H1 (cell line): Measurements from ENCODE around the gene AAGAB. TPM values are rescaled to one million over a fixed set of nuclear protein-coding genes. Genes with fewer than 3 reads are reported as not detected.

Experiments
- CTCF ChIA-PET: fragments of 300-600 bp; sonication (Branson Sonifier 250); formaldehyde crosslinking; loops from one replicate; lab custom pipeline; 2021; ENCODE audit not compliant: partially characterized antibody; lab: Charles Lee
- POLR2A ChIA-PET: fragments of 300-600 bp; sonication (Branson Sonifier 250); formaldehyde crosslinking; loops from one replicate; lab custom pipeline; 2021; ENCODE audit warnings: inconsistent platforms; ENCODE audit not compliant: partially characterized antibody; lab: Charles Lee
- DNase-seq, 2 experiments: peaks; one replicate each; pipeline versions ENCODE4 v3.0.0 to v3.0.0-alpha.2; 2010 to 2022; ENCODE audit warnings: low spot score in 2 of 2, low read depth in 1 of 2, mixed read lengths in 1 of 2
- FAIRE-seq: peaks from 2 replicates; lab custom pipeline; 2011; peaks lifted over from hg19 to GRCh38; lab: Jason Lieb, UNC
- H2AFZ ChIP-seq: 2 replicates; pipeline ENCODE4 v1.8.1; 2012; ENCODE audit warnings: low read length, inconsistent platforms
- H2AK5ac ChIP-seq: 2 replicates; pipeline ENCODE4 v1.6.1; 2013; ENCODE audit warnings: low read depth, low read length
- H2BK120ac ChIP-seq: replicated peaks from 2 replicates; pipeline ENCODE3; 2013; ENCODE audit warnings: low read depth, low read length, inconsistent platforms
- H2BK12ac ChIP-seq: 2 replicates; pipeline ENCODE4 v1.6.1; 2013; ENCODE audit warnings: low read depth, low read length
- H2BK15ac ChIP-seq: 2 replicates; pipeline ENCODE4 v1.6.1; 2013; ENCODE audit warnings: low read length
- H2BK20ac ChIP-seq: 2 replicates; pipeline ENCODE4 v1.6.1; 2013; ENCODE audit warnings: low read length
- H2BK5ac ChIP-seq: 2 replicates; pipeline ENCODE4 v1.6.1; 2013; ENCODE audit warnings: low read depth, low read length
- H3K14ac ChIP-seq: 2 replicates; pipeline ENCODE4 v1.6.1; 2013; ENCODE audit warnings: inconsistent platforms; ENCODE audit not compliant: insufficient read length
- H3K18ac ChIP-seq: 2 replicates; pipeline ENCODE4 v1.6.1; 2013; ENCODE audit warnings: low read length; ENCODE audit errors: extremely low read depth
- H3K23ac ChIP-seq: 2 replicates; pipeline ENCODE4 v1.6.1; 2013; ENCODE audit warnings: inconsistent platforms; ENCODE audit not compliant: insufficient read length
- H3K23me2 ChIP-seq: 2 replicates; pipeline ENCODE4 v1.6.1; 2013; ENCODE audit warnings: low read depth, low read length
- H3K27ac ChIP-seq: 2 replicates; pipeline ENCODE4 v1.6.1; 2011; ENCODE audit warnings: low read depth, low read length, inconsistent platforms
- H3K27me3 ChIP-seq, 4 experiments: replicated peaks in 1 of 4; 1 replicate in 1 of 4; 2 replicates in 3 of 4; pipeline versions ENCODE4 v1.6.1 to v1.8.1; 2011 to 2013; ENCODE audit warnings: low read length in 3 of 4, mild to moderate bottlenecking in 3 of 4, inconsistent platforms in 2 of 4, mixed read lengths in 2 of 4, moderate library complexity in 1 of 4; ENCODE audit not compliant: control insufficient read depth in 3 of 4, insufficient read depth in 3 of 4; ENCODE audit errors: extremely low read depth in 1 of 4
- H3K36me3 ChIP-seq, 4 experiments: 2 replicates each; pipeline versions ENCODE4 v1.6.1 to v1.8.1; 2011 to 2013; ENCODE audit warnings: mild to moderate bottlenecking in 4 of 4, low read length in 3 of 4, moderate library complexity in 2 of 4, control low read depth in 1 of 4, inconsistent platforms in 1 of 4; ENCODE audit not compliant: insufficient read depth in 4 of 4, control insufficient read depth in 2 of 4
- H3K4ac ChIP-seq: replicated peaks from 2 replicates; pipeline ENCODE3; 2013; ENCODE audit warnings: low read length, low read depth, mixed read lengths, inconsistent platforms; ENCODE audit not compliant: insufficient read length
- H3K4me1 ChIP-seq, 4 experiments: replicated peaks in 1 of 4; 1 replicate in 1 of 4; 2 replicates in 3 of 4; pipeline versions ENCODE4 v1.6.1 to v1.8.1; 2011 to 2013; ENCODE audit warnings: low read length in 3 of 4, inconsistent platforms in 2 of 4, mixed read lengths in 1 of 4; ENCODE audit not compliant: insufficient read depth in 4 of 4, control insufficient read depth in 3 of 4
- H3K4me2 ChIP-seq, 2 experiments: 2 replicates each; pipeline versions ENCODE4 v1.6.1 to v1.8.1; 2011 to 2013; ENCODE audit warnings: low read depth in 2 of 2, low read length in 2 of 2, control low read depth in 1 of 2, inconsistent platforms in 1 of 2, mild to moderate bottlenecking in 1 of 2; ENCODE audit not compliant: insufficient read depth in 1 of 2
- H3K4me3 ChIP-seq, 4 experiments: fragments of 200-600, 300-600 bp in 1 of 4; sonication (generic), shearing (Covaris generic), sonication (Bioruptor Twin) in 1 of 4; 2 replicates each; pipeline versions ENCODE4 v1.5.1 to v1.8.1; 2011 to 2016; ENCODE audit warnings: low read length in 4 of 4, low read depth in 3 of 4, control low read depth in 2 of 4, inconsistent platforms in 2 of 4, mild to moderate bottlenecking in 2 of 4, mixed read lengths in 1 of 4, moderate library complexity in 1 of 4; ENCODE audit not compliant: insufficient read depth in 2 of 4; ENCODE audit errors: extremely low read depth in 1 of 4
- H3K56ac ChIP-seq: replicated peaks from 2 replicates; pipeline ENCODE3; 2013; ENCODE audit warnings: low read depth, mild to moderate bottlenecking, mixed read lengths, low read length, inconsistent platforms; ENCODE audit not compliant: insufficient read length
- H3K79me1 ChIP-seq: 2 replicates; pipeline ENCODE4 v1.6.1; 2013; ENCODE audit warnings: low read depth, low read length, control low read depth
- H3K79me2 ChIP-seq, 2 experiments: 2 replicates each; pipeline versions ENCODE4 v1.6.1 to v1.8.1; 2012 to 2013; ENCODE audit warnings: low read length in 2 of 2, mild to moderate bottlenecking in 2 of 2, inconsistent platforms in 1 of 2; ENCODE audit not compliant: insufficient read depth in 2 of 2, control insufficient read depth in 1 of 2
- H3K9ac ChIP-seq, 4 experiments: replicated peaks in 1 of 4; 1 replicate in 1 of 4; 2 replicates in 3 of 4; pipeline versions ENCODE4 v1.6.1 to v1.8.1; 2011 to 2013; ENCODE audit warnings: low read depth in 3 of 4, low read length in 3 of 4, control low read depth in 2 of 4, mild to moderate bottlenecking in 2 of 4, moderate library complexity in 2 of 4, inconsistent platforms in 1 of 4; ENCODE audit errors: extremely low read depth in 1 of 4
- H3K9me3 ChIP-seq, 2 experiments: 2 replicates each; pipeline versions ENCODE4 v1.6.1 to v1.8.1; 2012 to 2013; ENCODE audit warnings: mild to moderate bottlenecking in 2 of 2, moderate library complexity in 2 of 2, control low read depth in 1 of 2, inconsistent platforms in 1 of 2, low read depth in 1 of 2, low read length in 1 of 2, mixed read lengths in 1 of 2; ENCODE audit not compliant: insufficient read depth in 2 of 2
- H4K20me1 ChIP-seq, 2 experiments: replicated peaks in 1 of 2; 2 replicates each; pipeline versions ENCODE3 to v1.8.1; 2011 to 2013; ENCODE audit warnings: inconsistent platforms in 2 of 2, low read length in 2 of 2, mild to moderate bottlenecking in 1 of 2; ENCODE audit not compliant: insufficient read depth in 2 of 2, control insufficient read depth in 1 of 2
- H4K5ac ChIP-seq: 2 replicates; pipeline ENCODE4 v1.6.1; 2013; ENCODE audit warnings: low read length, low read depth, mixed read lengths, inconsistent platforms; ENCODE audit not compliant: insufficient read length
- H4K8ac ChIP-seq: 2 replicates; pipeline ENCODE4 v1.8.0; 2013; ENCODE audit warnings: mild to moderate bottlenecking, moderate library complexity, low read length, inconsistent platforms; ENCODE audit not compliant: insufficient read depth; ENCODE audit errors: extremely low read depth
- H4K91ac ChIP-seq: replicated peaks from 2 replicates; pipeline ENCODE3; 2013; ENCODE audit warnings: low read length, mixed read lengths, inconsistent platforms; ENCODE audit not compliant: insufficient read length
- BACH1 ChIP-seq: IDR thresholded peaks from 2 replicates; pipeline ENCODE4 v1.6.1; 2012; ENCODE audit warnings: low read length, improper control_type of control experiment
- CEBPB ChIP-seq: IDR thresholded peaks from 2 replicates; pipeline ENCODE4 v1.6.1; 2012; ENCODE audit warnings: low read depth, low read length
- EGR1 ChIP-seq: IDR thresholded peaks from 2 replicates; pipeline ENCODE4 v1.6.1; 2011; ENCODE audit warnings: low read depth, low read length, borderline replicate concordance
- JUN ChIP-seq: IDR thresholded peaks from 2 replicates; pipeline ENCODE4 v1.6.1; 2011; ENCODE audit warnings: low read depth, mild to moderate bottlenecking, improper control_type of control experiment, low read length
- RNF2 ChIP-seq: fragments of 200-900, 300-1000 bp; sonication (generic); IDR thresholded peaks from 2 replicates; pipeline ENCODE4 v1.7.1; 2016; ENCODE audit warnings: borderline replicate concordance, low read depth, mild to moderate bottlenecking, antibody characterized with exemption, low read length; ENCODE audit not compliant: poor library complexity, severe bottlenecking; ENCODE audit errors: missing control alignments
- RXRA ChIP-seq: IDR thresholded peaks from 2 replicates; pipeline ENCODE4 v1.6.1; 2011; ENCODE audit warnings: low read depth, mild to moderate bottlenecking, low read length, moderate library complexity; ENCODE audit not compliant: insufficient read depth
- SIN3A ChIP-seq, 2 experiments: IDR thresholded peaks in 1 of 2; conservative IDR thresholded peaks in 1 of 2; 2 replicates each; pipeline ENCODE4 v1.6.1; 2011 to 2012; ENCODE audit warnings: low read length in 2 of 2, improper control_type of control experiment in 1 of 2, low read depth in 1 of 2, mild to moderate bottlenecking in 1 of 2
- SP2 ChIP-seq: IDR thresholded peaks from 2 replicates; pipeline ENCODE4 v1.6.1; 2012; ENCODE audit warnings: mild to moderate bottlenecking, low read length, inconsistent platforms
- TAF7 ChIP-seq: optimal IDR thresholded peaks from 2 replicates; pipeline ENCODE3; 2011; ENCODE audit warnings: low read depth, mild to moderate bottlenecking, inconsistent platforms, low read length, moderate library complexity, borderline replicate concordance
- WGBS, 2 experiments: shearing (Covaris generic) in 1 of 2; methylation state at CpG; one replicate each; pipeline versions ENCODE4 v1.1.6 to v1.1.7; 2013 to 2015; ENCODE audit warnings: low lambda C conversion rate in 2 of 2, mixed read lengths in 2 of 2, inconsistent platforms in 1 of 2, low coverage in 1 of 2, missing lambda C conversion rate in 1 of 2; ENCODE audit not compliant: insufficient replicate concordance in 2 of 2, insufficient coverage in 1 of 2, insufficient read length in 1 of 2; ENCODE audit errors: extremely low coverage in 1 of 2, missing lambda C conversion rate in 1 of 2; 5-methylcytosine and 5-hydroxymethylcytosine counted together
- polyA plus RNA-seq, 7 experiments: library from polyadenylated mRNA; depleted of rRNA in 3 of 7; stranded (reverse) in 5 of 7; unstranded in 2 of 7; fragments of >200 nt in 5 of 7; fragments of 200-250 nt in 2 of 7; gene quantifications; 1 replicate in 5 of 7; 2 replicates in 1 of 7; 4 replicates in 1 of 7; pipeline versions ENCODE4 v1.2.1 to v1.2.3, GENCODE V29; 2011 to 2013; ENCODE audit warnings: missing spikeins in 2 of 7, mixed read lengths in 2 of 7
- total RNA-seq: library from RNA; stranded (reverse); fragmentation: NEBNext Ultra II Directional; extraction: Animal tissue kit (Norgen Biotek cat#: 25700); gene quantifications from 2 replicates; pipeline ENCODE4 v1.2.1, GENCODE V29; 2021

Gene AAGAB
- total and polyA plus RNA-seq, 2 of the 8 experiments (the other 6 are each of a cell fraction or from before 2014, with no cell fraction given): 20.1 to 45.9 TPM

GRCh38 chr15:67208396-67208795, 46.1 kb downstream of the AAGAB start:
- no peaks in the 10 kb centered on the region for H3K79me2 ChIP-seq
- H3K4ac ChIP-seq: no peak overlapping the region
- no peak overlapping the region for H2BK20ac ChIP-seq
- no peak overlapping the region for H3K18ac ChIP-seq
- no peak overlapping the region for H2BK15ac ChIP-seq
- no peak for FAIRE-seq
- no peaks in the 10 kb centered on the region for H3K27me3 ChIP-seq
- peaks cover 2% of the 10 kb centered on the region; the same call in 1 of the 2 replicates for H3K23me2 ChIP-seq
- no peaks in the 10 kb centered on the region for H4K20me1 ChIP-seq
- H2AK5ac ChIP-seq: no peak overlapping the region
- H3K4me1 ChIP-seq: no peaks in the 10 kb centered on the region
- H3K4me2 ChIP-seq: no peak overlapping the region
- no peak overlapping the region for H2BK120ac ChIP-seq
- peaks cover 0 to 16% (median 4%) of the 10 kb centered on the region in 4 experiments; a peak in 5 of 8 replicates for H3K36me3 ChIP-seq
- H3K27ac ChIP-seq: no peak overlapping the region
- H3K23ac ChIP-seq: no peak overlapping the region
- no peak overlapping the region for H2BK5ac ChIP-seq
- POLR2A ChIA-PET: no interaction called here
- H3K56ac ChIP-seq: no peak overlapping the region
- CTCF ChIA-PET: interaction anchor here (0.6 to 0.7 kb wide), 2 partner anchors 28 to 88 kb away, joined by 3 read pairs; no protein-coding TSS in a partner anchor
- H2BK12ac ChIP-seq: no peak overlapping the region
- H4K5ac ChIP-seq: no peak overlapping the region
- H3K79me1 ChIP-seq: no peaks in the 10 kb centered on the region
- H3K4me3 ChIP-seq: no peak overlapping the region
- no peak for DNase-seq
- H3K9ac ChIP-seq: no peak overlapping the region
- TF ChIP-seq TAF7: no peak
- no peak for TF ChIP-seq JUN
- no peak for TF ChIP-seq CEBPB
- no peak for TF ChIP-seq EGR1
- TF ChIP-seq RXRA: no peak
- TF ChIP-seq BACH1: no peak
- TF ChIP-seq SP2: no peak
- no peak for TF ChIP-seq RNF2
- no peak for TF ChIP-seq SIN3A (conservative IDR thresholded peaks at IDR 0.05 in 1 of 2, IDR thresholded peaks at IDR 0.05 in 1 of 2; ENCODE audit: low read depth in 1 of 2, low read length in 2 of 2)
- WGBS, 2 experiments: 92% methylated on average over 2 of the region's 2 CpGs; no CpG with 5 or more reads in 1 of the 2 experiments
- H3K9me3 ChIP-seq: no peaks in the 10 kb centered on the region
- H4K8ac ChIP-seq: no peak overlapping the region
- no peak overlapping the region for H4K91ac ChIP-seq
- no peak overlapping the region for H2AFZ ChIP-seq
- no peak overlapping the region for H3K14ac ChIP-seq
